Dedifferentiated amniotic fluid mesenchymal stem cell (primary cell): ENCODE data around the gene ALDH3A2.
"Not testable (repeated sequence)": the region's sequence is repeated elsewhere in the genome, so short reads cannot be mapped to it uniquely, and the experiment has no call there.

Experiments used
- DNase-seq: peaks from one replicate; pipeline ENCODE4 v3.0.0-alpha.2; 2016; ENCODE audit errors: extremely low spot score

ALDH3A2 gene

DNA sequence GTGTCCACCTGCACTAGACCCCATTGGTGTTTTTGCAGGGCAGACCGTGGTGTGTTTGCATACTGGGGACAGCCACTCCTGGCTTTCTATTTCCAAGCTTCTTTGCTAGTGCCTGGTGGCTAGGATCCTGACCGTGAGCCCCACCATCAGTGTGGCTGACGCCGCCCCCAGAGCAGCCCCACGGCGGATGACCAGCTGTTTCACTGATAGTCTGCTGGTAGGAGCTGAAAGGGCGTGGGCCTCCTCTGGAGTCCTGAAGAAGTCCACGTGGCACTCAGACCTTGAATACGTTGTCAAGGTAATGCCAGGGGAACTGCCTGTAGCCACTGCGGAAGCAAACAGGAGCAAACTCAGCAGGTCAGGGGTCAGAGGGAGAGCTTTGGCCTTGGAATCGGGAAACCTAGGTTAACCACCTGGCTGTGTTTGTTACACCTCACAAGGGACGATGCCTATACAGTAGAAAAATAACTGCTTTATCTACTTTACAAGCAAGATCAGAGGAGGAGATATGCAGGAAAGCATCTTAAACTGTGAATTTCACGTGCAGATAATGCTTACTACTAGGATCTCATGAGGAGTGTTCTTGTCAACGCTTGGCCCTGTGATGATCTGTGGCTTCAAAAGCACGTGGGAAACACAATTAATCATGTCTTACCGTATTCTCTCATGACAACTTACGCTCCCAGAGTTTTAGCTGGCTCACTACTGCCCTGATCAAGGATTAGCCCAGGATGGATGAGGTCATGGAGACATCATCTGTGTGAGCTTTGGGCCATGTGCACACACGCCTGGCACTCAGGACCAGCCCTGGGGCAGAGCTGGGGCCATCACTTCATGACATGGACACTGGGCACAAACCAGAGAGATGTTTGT lies 30.3 kb downstream of the ALDH3A2 start:
- DNase-seq = no peak

- DNase-seq = no peak
These were observed 34.6 kb downstream of the ALDH3A2 start for GRCh38 chr17:19683117-19683516.

DNA sequence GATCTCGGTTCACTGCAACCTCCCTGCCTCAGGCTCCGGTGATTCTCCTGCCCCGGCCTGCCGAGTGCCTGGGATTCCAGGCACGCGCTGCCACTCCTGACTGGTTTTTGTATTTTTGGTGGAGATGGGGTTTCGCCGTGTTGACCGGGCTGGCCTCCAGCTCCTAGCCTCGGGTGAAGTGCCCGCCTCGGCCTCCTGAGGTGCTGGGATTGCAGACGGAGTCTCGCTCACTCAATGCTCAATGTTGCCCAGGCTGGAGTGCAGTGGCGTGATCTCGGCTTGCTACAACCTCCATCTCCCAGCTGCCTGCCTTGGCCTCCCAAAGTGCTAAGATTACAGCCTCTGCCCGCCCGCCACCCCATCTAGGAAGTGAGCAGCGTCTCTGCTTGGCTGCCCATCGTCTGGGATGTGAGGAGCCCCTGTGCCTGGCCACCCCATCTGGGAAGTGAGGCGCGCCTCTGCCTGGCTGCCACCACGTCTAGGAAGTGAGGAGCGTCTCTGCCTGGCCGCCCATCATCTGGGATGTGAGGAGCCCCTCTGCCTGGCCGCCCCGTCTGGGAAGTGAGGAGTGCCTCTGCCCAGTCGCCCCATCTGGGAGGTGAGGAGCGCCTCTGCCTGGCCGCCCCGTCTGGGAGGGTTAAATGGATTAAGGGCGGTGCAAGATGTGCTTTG lies 36.5 kb downstream of the ALDH3A2 start:
- DNase-seq = not testable (repeated sequence)

DNA sequence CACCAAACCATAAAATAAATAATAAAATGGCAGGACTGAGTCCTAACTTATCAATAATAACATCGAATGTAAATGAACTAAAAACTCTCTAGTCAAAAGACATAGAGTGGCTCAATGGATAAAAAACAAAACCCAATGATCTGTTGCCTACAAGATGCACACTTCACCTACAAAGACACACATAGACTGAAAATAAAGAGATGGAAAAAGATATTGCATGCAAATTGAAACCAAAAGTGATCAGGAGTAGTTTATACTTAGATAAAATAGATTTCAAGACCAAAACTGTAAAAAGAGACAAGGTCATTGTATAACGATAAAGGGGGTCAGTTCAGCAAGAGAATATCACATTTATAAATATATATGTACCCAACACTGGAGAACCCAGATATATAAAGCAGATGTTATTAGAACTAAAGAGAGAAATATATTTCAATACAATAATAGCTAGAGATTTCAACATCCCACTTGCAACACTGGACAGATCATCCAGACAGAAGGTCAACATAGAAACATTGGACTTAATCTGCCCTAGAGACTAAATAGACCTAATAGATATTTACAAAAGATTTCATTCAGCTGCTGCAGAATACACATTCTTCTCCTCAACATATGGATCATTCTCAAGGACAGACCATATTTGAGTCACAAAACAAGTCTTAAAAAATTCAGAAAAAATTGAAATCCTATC lies 38.0 kb downstream of the ALDH3A2 start:
- DNase-seq = no peak

DNA sequence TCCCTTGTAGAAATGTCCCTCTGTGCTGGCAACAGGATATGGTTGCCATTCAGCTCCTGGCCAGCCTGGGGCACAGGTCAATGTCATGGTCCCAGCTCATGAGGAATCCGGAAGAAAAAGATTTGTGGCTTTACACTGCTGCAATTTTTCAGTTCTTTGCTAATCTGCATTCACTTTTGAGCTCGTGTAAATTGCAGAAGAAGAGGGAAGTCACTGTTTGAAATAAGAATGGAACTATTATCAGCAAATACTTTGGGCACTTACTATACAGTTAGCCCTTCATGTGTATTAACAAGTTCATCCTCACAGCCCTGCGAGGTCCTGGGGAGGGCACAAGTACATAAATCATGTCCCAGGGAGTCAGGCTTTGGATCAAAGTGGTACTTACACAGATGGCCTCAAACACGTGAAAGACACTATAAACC lies 53.7 kb downstream of the ALDH3A2 start:
- DNase-seq = no peak

DNA sequence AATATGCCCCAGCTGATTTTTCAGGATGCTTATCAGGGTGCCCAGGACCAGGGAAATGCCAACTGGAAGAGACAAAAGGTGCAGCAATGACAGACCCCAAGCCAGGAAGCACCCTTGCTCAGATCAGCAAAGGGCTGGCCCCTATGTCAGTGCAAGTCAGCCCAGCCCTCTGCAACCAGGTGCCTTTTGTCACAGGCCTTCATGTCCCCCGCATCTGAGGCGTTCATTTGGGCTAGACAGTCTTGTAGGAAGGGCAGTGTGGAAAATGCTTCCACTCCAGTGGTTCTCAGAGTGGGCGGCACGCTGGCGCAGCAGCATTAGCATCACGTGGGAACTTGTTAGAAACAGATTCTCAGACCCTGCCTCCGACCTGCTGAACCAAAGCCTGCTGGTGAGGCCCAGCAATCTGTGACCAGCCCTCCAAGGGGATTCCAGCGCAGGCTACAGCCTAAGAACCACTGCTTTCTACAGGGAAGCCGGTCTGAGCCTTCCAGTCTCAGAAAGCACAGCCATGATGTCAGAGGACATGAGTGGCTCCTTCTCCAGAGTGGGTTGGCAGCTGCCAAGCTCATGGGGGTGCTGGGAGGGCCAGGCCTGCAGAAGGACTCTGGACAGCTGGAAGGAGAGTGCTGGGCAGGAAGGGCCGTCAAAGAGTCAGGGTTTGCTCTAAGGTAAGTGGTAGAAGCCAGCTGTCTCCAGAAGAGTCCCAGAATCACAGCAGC lies 54.7 kb downstream of the ALDH3A2 start:
- no peak for DNase-seq

GRCh38 chr17:19703828-19704613 lies 55.5 kb downstream of the ALDH3A2 start:
- DNase-seq = no peak

- no peak for DNase-seq
These were observed 56.6 kb downstream of the ALDH3A2 start for GRCh38 chr17:19705201-19705600.

DNA sequence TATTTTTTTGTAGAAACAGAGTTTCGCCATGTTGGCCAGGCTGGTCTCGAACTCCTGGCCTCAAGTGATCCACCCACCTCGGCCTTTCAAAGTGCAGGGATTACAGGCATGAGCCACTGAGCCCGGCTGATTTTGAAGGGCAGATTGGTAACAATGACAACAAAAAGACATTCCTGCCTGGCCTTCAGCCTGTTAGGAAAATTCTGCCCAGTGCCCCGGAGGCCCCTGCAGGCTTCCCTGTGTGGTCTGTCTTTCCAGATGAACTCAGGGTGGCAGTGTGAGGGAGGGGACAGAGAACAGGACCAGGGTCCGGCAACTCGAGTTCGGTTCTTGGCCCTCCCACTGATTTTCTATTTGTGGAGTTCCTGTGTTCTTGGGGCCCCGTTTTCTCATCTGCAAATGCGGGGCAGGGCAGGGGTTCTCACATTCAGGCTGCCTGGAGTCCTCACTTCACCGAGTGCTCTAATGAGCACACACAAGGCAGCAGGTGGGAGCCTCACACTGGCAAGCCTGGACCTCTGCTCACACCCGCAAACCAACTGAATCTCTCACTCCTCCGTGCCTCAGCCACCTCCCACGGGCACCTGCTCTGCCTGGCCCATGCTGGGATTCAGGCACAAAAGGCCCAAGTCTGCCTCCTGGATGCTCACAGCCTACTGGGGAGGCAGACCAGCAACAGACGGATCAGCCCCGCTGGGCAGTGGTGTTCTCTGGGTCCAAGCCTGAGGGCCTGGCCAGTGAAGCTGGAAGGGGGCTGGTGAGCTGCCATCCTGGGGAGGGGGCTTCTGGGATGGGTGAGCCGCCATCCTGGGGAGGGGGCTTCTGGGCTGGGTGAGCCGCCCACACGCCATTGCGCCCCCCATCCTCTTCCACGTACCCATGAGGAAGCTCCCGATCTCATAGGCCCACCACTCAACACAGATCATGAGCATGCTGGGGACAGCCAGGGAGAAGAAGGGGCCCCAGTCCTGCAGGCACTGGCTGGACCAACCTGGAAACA lies 57.5 kb downstream of the ALDH3A2 start:
- no peak for DNase-seq

DNA sequence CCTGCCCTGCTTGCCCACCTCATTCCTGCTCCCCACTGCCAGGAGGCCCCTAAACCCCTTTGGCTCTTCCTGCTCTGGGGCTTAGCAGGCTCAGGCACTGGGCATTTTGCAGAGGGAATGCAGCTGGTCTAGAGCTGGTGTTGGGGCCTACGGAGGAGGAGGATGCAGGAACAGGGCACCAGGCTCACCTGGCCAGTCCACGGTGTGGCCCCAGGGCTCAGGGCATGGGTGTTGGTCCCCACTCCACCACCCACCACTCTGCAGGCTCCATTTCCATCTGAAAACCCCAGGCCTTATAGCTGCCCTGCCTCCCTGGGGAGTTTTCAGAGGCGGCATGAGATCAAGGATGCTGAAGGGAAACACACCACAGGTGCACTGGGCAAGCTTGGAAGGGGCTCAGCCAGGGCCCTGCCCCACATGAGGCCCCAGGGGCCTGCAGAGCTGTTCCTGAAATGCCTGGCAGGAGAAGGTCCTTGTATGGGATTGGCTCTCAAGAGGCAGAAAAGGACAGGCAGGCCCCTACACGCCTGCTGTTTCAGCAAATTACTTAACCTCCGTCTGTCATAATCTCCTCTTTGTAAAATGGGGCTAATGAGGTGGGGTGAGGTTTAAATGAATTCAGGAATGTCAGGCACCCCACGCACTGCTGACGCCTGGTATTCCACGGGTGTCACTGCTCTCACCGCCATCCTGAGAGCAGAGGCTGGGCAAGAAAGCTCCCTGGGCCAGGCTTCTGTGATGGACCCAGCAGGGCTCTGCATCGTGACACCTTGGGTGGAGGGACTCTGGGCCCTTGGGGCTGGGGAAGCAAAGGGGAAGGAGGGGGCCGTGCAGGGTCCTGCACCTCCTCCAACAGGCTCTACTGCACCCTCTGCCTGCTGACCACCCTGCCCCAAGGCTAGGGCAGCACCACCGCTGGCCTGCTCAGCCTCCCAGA lies 58.5 kb downstream of the ALDH3A2 start:
- no peak for DNase-seq

GRCh38 chr17:19707728-19708221 lies 59.2 kb downstream of the ALDH3A2 start:
- no peak for DNase-seq

DNA sequence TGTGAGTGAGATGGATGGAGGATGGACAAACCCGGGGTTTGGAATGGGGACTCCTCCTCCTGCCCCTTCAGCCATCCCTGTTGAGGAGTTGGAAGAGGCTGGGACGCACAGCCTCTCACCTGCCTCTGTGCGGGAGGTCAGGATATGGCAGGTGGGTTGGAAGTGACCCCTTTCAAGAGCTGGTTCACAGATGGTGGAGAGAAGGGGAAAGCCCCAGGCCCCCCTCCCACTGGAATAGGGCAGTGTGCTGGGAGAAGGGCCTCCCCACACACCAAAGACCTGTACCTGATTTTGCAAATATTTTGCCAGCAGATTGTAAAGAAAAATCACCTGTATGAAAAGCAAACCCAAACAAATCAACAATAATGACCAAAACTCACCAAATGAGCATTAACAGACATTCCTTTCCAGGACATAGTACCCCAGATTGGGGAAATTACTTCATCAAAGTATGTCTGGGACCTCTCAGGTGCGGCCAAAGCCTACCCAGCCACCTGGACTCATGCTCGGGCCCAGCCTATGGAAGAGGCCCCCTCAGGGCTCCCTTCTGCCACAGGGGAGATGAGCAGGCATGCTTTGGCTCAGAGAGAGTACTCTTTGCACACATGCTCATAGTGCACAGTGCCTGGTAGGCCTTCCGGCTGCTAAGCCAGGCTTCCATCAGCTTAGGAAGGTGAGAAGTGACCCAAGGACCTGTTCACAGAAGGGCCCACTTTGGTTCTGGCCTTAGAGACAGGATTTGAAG lies 60.1 kb downstream of the ALDH3A2 start:
- no peak for DNase-seq

DNA sequence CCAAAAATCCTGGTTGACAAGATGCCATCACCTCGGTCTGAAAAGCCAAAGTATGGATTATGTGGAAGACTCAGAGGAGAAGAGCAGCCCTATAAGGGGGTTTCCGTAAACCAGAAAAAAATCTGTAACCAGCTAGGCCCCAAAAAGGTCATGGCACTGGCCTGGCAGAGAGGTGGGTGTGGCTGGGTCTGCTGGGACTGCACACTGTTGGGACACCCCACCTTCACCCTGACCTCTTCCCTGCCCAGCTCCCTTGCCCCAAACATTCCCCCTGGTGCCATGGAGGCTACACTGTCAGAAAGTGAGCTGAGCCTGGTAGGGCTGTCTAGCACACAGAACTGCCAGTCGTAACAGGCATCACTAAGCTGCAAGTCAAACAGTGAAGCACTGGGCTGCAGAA lies 61.3 kb downstream of the ALDH3A2 start:
- no peak for DNase-seq

DNA sequence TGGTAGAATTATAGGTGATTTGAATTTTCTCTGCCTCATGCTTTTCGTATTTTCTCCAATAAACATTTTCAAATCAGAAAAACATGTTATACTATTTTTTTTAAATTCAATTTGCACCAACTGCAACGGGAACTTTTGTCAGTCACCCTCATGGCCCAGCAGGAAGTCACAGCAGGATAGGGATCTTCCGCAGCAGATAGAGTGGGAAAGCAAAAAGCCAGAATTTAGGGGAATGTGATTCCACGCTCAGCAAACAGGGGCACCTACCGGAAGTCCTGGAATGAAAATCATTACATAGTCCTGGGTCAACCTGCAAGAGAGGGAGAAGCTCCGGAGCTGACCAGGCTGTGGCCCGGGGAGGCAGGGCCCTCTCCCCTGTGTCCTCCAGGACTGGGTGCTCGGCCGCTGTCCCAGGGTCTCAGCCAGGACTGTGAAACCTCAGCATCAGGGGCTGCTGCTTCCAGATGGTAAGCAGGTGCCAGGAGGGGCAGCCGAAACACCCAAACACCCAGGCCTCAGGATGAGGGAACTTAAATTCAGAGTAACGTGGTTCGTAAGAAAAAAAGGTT lies 64.0 kb downstream of the ALDH3A2 start:
- no peak for DNase-seq

GRCh38 chr17:19713462-19713861 lies 64.9 kb downstream of the ALDH3A2 start:
- DNase-seq = no peak

DNA sequence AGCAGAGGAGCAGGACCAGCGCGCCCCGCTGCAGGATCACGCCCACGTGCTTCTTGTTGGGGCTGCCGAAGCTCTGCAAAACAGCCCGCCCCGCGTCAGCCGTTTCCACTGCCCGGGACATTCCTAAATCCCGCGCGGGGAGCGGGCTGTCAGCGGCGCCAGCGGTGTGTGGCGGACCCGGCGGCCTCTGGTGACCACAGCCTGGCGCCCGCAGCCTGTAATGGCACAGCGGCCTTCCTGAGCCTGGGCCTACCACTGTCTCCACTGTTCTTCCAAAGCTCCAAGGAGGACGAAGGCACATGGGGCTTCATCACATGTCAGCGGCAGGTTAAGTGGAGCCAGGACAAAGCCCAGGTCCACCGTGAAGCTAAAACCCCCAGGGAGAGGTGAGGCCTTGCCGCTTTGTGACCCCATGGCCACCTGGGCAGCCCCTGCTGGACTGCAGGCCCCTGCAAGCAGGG lies 65.4 kb downstream of the ALDH3A2 start:
- DNase-seq = no peak
